HFFc6 (cell line): Measurements from ENCODE around the gene HEATR9. TPM values are rescaled to one million over a fixed set of nuclear protein-coding genes. Genes with fewer than 3 reads are reported as not detected.

ENCODE experiments used
- DNase-seq: peaks from one replicate; pipeline ENCODE4 v3.0.0-alpha.2; 2018
- H3K27ac Mint-ChIP-seq: 2 replicates; pipeline ENCODE4 v1.8.0; 2020; ENCODE audit warnings: mild to moderate bottlenecking, mixed read lengths
- H3K27me3 Mint-ChIP-seq: 2 replicates; pipeline ENCODE4 v1.8.0; 2021; ENCODE audit warnings: mild to moderate bottlenecking, moderate library complexity, mixed read lengths; ENCODE audit not compliant: insufficient read depth
- H3K36me3 Mint-ChIP-seq: 2 replicates; pipeline ENCODE4 v1.8.0; 2021; ENCODE audit warnings: low read depth, mixed read lengths
- H3K4me1 Mint-ChIP-seq: 2 replicates; pipeline ENCODE4 v1.8.0; 2020; ENCODE audit warnings: low read depth, mixed read lengths
- H3K4me3 Mint-ChIP-seq: 2 replicates; pipeline ENCODE4 v1.8.0; 2020; ENCODE audit warnings: mild to moderate bottlenecking, moderate library complexity, mixed read lengths
- H3K9me3 Mint-ChIP-seq: 2 replicates; pipeline ENCODE4 v1.8.0; 2020; ENCODE audit warnings: mild to moderate bottlenecking, mixed read lengths
- total RNA-seq, 6 experiments: library from RNA; stranded (reverse); fragmentation: NEBNext Ultra II Directional; extraction: Animal tissue kit (Norgen Biotek cat#: 25700); gene quantifications; 2 replicates in 1 of 6; 3 replicates in 5 of 6; pipeline ENCODE4 v1.2.3, GENCODE V29; 2021
- TF ChIP-seq, protein P1 (sequence below): fragments of 200-600 bp; sonication (generic); IDR thresholded peaks from 2 replicates; pipeline ENCODE4 v1.5.0; 2021; ENCODE audit warnings: antibody characterized with exemption, mild to moderate bottlenecking

HEATR9 gene
- total RNA-seq, 6 experiments from 2014 or later = not detected

DNA sequence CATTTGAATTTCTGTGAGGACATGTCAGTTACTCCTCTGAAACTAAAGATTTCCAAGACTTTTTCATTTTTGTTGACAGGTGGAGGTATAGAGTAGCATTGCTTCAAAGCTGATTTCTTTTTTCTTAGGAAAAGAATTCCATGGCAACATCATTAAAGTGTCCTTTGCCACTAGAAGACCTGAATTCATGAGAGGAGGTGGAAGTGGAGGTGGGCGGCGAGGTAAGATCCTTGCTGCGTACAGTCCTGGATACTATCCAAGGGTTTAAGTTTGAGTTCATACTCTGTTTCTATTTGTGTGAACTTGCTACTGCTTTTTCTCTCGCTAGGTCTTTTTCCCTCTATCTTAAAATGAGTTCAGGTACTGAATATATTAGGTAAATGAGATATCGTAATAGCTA, 26.5 kb downstream of the HEATR9 start:
- no peak overlapping the region; the same call in 1 of the 2 replicates for H3K27ac Mint-ChIP-seq
- no peak overlapping the region for H3K4me3 Mint-ChIP-seq
- no peaks in the 10 kb centered on the region for H3K9me3 Mint-ChIP-seq
- no peak for DNase-seq
- H3K27me3 Mint-ChIP-seq = no peaks in the 10 kb centered on the region
- TF ChIP-seq, protein P1, sequence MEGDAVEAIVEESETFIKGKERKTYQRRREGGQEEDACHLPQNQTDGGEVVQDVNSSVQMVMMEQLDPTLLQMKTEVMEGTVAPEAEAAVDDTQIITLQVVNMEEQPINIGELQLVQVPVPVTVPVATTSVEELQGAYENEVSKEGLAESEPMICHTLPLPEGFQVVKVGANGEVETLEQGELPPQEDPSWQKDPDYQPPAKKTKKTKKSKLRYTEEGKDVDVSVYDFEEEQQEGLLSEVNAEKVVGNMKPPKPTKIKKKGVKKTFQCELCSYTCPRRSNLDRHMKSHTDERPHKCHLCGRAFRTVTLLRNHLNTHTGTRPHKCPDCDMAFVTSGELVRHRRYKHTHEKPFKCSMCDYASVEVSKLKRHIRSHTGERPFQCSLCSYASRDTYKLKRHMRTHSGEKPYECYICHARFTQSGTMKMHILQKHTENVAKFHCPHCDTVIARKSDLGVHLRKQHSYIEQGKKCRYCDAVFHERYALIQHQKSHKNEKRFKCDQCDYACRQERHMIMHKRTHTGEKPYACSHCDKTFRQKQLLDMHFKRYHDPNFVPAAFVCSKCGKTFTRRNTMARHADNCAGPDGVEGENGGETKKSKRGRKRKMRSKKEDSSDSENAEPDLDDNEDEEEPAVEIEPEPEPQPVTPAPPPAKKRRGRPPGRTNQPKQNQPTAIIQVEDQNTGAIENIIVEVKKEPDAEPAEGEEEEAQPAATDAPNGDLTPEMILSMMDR = no peak
- H3K36me3 Mint-ChIP-seq = peaks cover 19% of the 10 kb centered on the region; the same call in 1 of the 2 replicates
- H3K4me1 Mint-ChIP-seq = peaks cover 23% of the 10 kb centered on the region

DNA sequence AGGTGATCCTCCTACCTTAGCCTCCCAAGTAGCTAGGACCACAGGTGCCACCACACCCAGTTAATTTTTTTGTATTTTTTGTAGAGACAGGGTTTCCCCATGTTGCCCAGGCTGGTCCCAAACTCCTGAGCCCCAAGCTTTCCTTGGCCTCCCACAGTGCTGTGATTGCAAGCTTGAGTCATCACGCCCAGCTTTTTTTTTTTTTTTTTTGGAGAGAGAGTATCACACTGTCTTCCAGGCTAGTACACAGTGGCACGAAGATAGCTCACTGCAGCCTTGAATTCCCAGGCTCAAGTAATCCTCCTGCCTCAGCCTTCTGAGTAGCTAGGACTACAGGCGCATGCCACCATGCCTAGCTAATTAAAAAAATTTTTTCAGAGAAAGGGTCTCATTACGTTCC, 27.2 kb downstream of the HEATR9 start:
- no peaks in the 10 kb centered on the region for H3K27me3 Mint-ChIP-seq
- H3K36me3 Mint-ChIP-seq = peaks cover 20% of the 10 kb centered on the region
- TF ChIP-seq, protein P1 = no peak
- DNase-seq = no peak
- no peak overlapping the region for H3K4me3 Mint-ChIP-seq
- H3K27ac Mint-ChIP-seq = no peak overlapping the region; the same call in 1 of the 2 replicates
- no peaks in the 10 kb centered on the region for H3K9me3 Mint-ChIP-seq
- H3K4me1 Mint-ChIP-seq = peaks cover 18% of the 10 kb centered on the region

DNA sequence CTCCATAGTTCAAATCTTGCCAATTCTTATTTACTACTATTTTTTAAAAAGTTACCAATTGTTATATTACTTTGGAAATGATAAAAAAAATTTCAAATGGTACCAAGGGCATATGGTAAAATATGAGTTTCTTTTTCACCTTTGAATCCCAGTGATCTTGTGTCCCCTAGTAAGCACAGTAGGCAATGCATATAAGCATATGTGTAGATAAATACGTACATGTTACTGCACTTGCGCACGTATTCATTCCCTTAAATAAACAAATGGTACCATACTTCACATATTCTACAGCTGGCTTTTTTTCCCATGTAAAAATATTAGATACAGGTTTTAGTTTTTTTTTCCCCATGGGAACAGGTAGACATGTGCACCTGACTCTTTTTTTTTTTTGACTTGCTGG, 27.6 kb downstream of the HEATR9 start:
- Mint-ChIP-seq H3K4me3 (no peak overlapping the region), H3K4me1 (peaks cover 14% of the 10 kb centered on the region), H3K27me3 (no peaks in the 10 kb centered on the region), H3K27ac (no peak overlapping the region), H3K36me3 (peaks cover 24% of the 10 kb centered on the region), H3K9me3 (no peaks in the 10 kb centered on the region)
- TF ChIP-seq, protein P1 = no peak
- DNase-seq = no peak

DNA sequence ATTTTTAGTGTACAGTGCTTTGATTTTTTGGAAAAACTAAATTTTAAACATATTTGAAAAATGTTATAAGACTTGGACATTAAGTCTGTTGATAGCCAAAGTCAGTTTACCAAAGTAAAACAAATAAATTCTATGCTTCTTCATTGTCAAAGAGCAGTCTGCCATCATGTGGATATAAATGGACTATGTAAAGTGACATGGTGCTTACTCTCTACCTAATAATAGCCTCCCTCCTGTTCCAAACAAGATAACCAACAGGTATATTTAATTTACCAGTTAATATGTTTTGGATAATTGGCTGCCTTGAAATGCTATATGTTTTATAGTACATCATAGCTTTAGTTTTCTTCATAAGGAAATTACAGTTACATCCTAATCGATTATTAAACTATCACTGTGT, 43.5 kb downstream of the HEATR9 start:
- Mint-ChIP-seq H3K27me3 (no peaks in the 10 kb centered on the region; the same call in 1 of the 2 replicates), H3K36me3 (peaks cover 42% of the 10 kb centered on the region), H3K27ac (no peak overlapping the region), H3K9me3 (no peaks in the 10 kb centered on the region), H3K4me3 (no peak overlapping the region), H3K4me1 (no peaks in the 10 kb centered on the region)
- no peak for DNase-seq
- TF ChIP-seq, protein P1 = no peak

DNA sequence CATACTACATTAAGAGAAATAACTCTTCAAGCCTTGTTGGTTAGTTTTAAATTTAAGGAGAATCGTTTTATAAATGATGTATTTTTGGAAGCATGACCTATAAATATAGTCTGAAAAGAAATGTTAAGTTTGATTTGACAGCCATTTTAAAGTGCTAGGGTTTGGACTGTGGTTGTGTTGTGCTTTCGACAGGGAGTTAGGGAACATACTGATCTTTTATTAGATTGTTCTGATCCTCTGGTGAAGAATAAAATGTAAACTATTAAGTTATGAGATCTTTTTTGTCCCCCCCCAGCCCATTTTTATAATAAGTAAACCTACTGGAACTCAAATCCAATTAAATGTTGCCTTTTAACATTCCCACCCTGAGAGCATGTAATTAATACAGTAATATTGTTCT, 47.4 kb downstream of the HEATR9 start:
- DNase-seq = no peak
- TF ChIP-seq, protein P1 = no peak
- H3K4me1 Mint-ChIP-seq = no peaks in the 10 kb centered on the region
- H3K36me3 Mint-ChIP-seq = peaks cover 33% of the 10 kb centered on the region
- no peaks in the 10 kb centered on the region for H3K27me3 Mint-ChIP-seq
- H3K9me3 Mint-ChIP-seq = no peaks in the 10 kb centered on the region
- H3K4me3 Mint-ChIP-seq = no peak overlapping the region
- H3K27ac Mint-ChIP-seq = no peak overlapping the region

DNA sequence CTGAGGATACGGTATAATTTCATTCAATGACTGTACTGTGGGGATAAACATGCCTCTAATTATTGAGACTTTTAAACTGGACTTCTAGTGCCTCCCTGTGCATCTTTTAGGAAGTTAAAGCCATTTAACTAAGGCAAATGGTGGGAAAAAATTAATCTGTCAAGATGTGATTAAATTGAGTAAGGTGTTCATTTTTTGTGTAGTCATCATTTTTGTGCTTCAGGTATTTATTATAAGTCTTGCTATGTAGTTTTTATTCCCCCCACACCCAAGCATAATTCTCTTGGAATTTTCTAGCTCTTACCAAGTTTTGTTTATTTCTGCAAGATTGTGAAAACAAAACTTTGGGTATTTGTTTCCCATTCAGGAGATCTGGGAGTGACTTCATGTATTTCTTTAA, 49.2 kb downstream of the HEATR9 start:
- no peaks in the 10 kb centered on the region for H3K27me3 Mint-ChIP-seq
- H3K9me3 Mint-ChIP-seq = no peaks in the 10 kb centered on the region
- TF ChIP-seq, protein P1 = no peak
- H3K4me1 Mint-ChIP-seq = peaks cover 15% of the 10 kb centered on the region; the same call in 1 of the 2 replicates
- DNase-seq = no peak
- H3K27ac Mint-ChIP-seq = peak overlapping the region; percentile 10; the same call in 1 of the 2 replicates
- peaks cover 28% of the 10 kb centered on the region for H3K36me3 Mint-ChIP-seq
- no peak overlapping the region for H3K4me3 Mint-ChIP-seq
